ENCODE results near the gene PTCD2.
A peak's percentile ranks its signal among the peaks of the same experiment; 100 is the strongest.
"Not testable (repeated sequence)": the region's sequence is repeated elsewhere in the genome, so short reads cannot be mapped to it uniquely, and the experiment has no call there.

The PTCD2 gene

GRCh38 chr5:72296256-72296655 lies 23.9 kb upstream of the PTCD2 start:
- no peak for DNase-seq (ENCODE audit: low spot score)

GRCh38 chr5:72298136-72298535 lies 22.0 kb upstream of the PTCD2 start:
- DNase-seq (ENCODE audit: low spot score): not testable (repeated sequence)

GRCh38 chr5:72298711-72299110 lies 21.5 kb upstream of the PTCD2 start:
- DNase-seq (ENCODE audit: low spot score): no peak

DNA sequence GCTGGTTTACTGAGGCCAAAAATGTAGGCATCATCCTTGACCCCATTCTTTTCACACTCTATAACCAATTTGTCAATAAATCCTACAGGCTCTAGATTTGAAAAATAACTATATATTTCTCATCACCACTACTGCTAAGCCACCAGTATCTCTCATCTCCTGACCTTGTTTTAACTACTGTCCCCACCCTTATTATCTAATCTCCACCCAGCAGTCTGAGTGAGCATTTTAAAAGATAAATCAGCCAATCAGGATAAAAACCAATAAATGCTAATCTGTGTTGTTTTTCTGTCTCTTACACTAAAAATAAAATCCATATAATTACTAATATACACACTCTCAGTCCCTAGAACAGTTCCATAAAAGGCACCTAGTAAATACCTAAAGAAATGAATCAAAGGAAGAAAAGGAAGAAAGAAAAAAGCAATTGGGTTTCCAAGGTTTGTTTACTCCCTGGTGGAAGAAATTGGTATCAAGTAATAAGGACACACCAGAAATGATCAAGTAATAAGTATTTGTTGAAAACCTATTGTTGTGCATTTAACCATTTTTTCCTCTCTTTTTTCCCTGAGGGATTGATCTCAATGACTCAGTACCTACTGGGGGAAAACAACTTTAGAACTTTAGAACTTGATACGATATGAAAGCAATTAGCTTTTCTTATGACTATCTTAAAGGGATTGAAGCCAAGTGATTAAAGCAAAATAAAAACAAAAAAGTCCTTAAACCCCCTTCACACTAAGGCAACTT lies 19.4 kb upstream of the PTCD2 start:
- no peak for DNase-seq (ENCODE audit: low spot score)

DNA sequence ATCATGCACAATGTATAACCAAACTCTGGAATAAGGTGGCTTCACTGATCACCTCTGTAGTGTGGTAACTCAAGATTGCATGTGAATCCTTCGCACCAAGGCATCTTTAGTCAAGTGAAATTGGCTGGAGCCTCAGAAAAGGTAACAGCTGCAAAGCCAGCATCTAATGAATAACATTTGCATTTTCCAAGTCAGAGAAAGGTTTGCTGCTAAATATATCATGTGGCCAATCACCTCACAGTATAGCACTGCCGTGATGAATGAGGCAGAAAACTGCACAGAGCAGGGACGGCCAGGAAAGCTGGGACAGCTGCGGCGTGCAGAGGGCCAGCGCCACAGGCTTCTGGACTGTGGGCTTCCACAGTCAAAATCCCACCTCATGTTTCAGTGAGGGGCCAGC lies 18.6 kb upstream of the PTCD2 start:
- DNase-seq (ENCODE audit: low spot score): no peak

GRCh38 chr5:72302171-72302570 lies 18.0 kb upstream of the PTCD2 start:
- no peak for DNase-seq (ENCODE audit: low spot score)

DNA sequence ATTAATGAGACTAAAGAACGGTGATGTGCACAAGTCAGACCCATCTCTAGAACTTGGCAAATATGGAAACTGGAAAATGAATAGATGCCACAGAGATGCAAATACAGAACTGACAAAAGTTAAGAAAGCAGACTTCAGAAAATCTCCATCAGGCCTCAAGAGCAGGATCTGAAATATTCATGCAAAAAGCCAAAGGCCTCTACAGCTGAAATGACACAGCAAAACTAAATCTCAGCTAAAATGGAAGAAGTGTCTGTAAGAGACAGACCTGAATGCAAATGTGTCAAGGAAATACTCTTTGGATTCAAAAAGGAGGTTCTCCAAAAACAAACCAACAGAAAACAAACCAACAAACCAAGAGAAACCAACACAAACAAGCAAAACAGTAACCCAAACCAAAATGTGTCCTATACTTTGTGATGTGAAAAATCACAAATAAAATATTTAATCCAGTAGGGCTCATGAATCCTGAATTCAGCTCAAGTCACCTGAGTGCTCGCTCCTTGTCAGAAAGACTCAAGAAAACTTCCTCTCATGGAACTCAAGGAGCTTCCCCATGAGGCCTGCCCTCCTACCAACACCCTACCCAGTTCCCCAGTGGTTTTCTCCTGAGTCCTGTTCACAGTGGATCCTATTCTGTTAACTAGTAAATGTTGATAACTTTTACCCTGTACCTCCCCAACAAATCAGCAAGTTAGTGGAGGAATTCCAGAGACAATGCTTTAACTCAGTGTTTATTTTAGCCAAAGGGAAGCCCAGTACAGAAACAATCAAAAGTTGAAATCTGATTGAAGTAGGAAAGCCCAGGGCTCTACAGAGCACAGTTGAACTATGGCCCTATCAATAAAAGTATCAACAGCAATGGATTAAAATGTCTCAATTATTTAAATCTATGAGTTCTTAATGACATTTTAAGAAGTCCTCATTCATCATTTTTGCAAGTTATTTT lies 14.7 kb upstream of the PTCD2 start:
- DNase-seq (ENCODE audit: low spot score): no peak

DNA sequence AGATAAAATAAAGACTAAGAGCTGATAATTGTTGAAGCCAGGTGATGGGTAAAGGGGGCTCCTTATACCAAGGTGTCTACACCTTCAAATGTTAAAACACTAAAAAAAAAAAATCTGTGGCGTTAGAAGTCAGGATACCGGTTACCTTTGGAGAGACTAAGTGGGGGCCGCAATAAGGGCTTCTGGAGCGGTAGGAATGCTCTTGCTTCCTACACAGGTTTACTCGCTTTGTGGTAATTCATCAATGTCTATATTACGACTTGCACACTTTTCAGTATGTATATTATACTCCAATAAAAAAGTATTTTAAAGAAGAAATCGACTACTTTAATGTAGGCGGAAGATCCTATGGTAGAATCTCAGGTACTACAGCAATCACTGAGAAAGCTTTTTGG lies 12.6 kb upstream of the PTCD2 start:
- no peak for DNase-seq (ENCODE audit: low spot score)

- peak; percentile 99 for DNase-seq (ENCODE audit: low spot score)
These were observed 12.0 kb upstream of the PTCD2 start for GRCh38 chr5:72307968-72308852.

DNA sequence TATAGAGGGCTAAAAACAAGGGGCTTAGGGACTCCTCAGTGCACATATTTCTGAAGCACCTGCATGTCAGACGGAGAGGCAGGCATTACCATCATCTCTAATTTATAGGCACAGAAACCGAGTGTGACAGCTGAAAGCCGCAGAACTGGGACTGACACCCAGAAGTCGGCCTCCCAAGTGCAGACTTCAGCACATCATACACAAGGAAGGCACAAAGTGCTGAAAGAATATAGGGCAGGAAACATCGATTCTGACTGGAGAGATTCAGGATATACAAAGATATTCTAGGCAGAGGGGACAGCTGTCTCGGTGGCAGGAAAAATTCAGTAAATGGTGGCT lies 11.4 kb upstream of the PTCD2 start:
- no peak for DNase-seq (ENCODE audit: low spot score)

- no peak for DNase-seq (ENCODE audit: low spot score)
These were observed 7.0 kb upstream of the PTCD2 start for GRCh38 chr5:72313141-72313540.

DNA sequence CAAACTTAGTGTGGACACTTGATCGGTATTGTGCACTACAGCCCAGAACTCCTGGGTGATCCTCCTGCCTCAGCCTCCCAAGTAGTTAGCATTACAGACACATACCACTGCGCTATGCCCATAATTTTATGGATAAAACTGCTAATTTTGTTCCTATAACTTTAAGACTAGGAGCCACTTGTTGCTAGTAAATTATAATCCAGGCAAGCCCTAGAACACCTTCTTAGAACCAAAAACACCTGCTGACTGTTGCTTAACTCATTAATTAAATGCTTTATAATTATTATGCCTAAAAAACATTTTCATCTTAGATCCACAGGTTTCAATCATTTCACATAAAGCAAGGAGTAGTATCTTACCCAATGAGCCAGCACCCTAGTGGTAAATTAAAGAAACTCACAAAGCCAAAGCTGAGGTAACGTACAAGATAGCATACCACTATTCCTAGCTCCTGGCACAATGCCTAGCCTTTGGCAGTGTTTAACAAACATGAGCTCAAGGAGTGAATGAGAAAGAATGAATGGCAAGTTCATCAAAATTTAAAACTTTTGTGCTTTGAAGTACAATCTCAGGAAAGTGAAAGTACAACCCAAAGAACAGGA lies 5.5 kb upstream of the PTCD2 start:
- no peak for DNase-seq (ENCODE audit: low spot score)

- not testable (repeated sequence) for DNase-seq (ENCODE audit: low spot score)
These were observed 668 bp upstream of the PTCD2 start for GRCh38 chr5:72319435-72319975.

GRCh38 chr5:72324189-72324825 lies 4.1 kb downstream of the PTCD2 start:
- DNase-seq (ENCODE audit: low spot score): no peak

GRCh38 chr5:72325566-72326305 lies 5.6 kb downstream of the PTCD2 start:
- peak; percentile 45 for DNase-seq (ENCODE audit: low spot score)

- no peak for DNase-seq (ENCODE audit: low spot score)
These were observed 6.1 kb downstream of the PTCD2 start for GRCh38 chr5:72326306-72326649.

- DNase-seq (ENCODE audit: low spot score): peak; percentile 44
These were observed 8.0 kb downstream of the PTCD2 start for GRCh38 chr5:72328172-72328571.

- no peak for DNase-seq (ENCODE audit: low spot score)
These were observed 10.5 kb downstream of the PTCD2 start for GRCh38 chr5:72330712-72331111.

- DNase-seq (ENCODE audit: low spot score): no peak
These were observed 17.0 kb downstream of the PTCD2 start for GRCh38 chr5:72337159-72337558.

DNA sequence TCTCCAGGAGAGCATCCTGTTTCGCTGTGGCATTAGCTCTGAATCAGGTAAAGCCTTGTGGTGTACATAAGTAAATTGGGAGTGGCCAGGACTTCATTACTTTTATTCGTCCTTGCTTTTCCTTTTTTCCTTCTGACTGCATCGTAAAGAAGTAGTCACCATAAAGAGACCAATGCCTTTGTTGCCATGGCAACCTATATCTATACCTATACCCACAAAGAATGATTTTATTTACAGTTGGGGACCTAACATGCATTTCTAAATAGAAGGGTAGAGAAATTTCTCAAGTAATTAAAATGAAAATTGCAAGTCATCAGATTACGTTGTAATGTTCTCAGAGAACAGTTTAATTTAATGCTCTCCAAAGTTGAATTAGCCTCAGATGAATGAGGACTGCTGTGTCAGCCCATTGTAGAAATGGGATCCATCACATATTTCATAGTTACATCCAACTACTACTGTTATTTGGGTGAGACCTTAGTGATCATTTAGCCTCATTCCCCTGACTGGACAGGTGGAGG lies 18.6 kb downstream of the PTCD2 start:
- no peak for DNase-seq (ENCODE audit: low spot score)
